HG03159 (cell line): ENCODE measurements around the gene PIGH.
"Not testable (repeated sequence)": the region's sequence is repeated elsewhere in the genome, so short reads cannot be mapped to it uniquely, and the experiment has no call there.

Experiments
- ATAC-seq: cut with Tn5 transposase; IDR thresholded peaks from one replicate; pipeline ENCODE4 v1.9.1; 2021; ENCODE audit warnings: mild to moderate bottlenecking, moderate library complexity; ENCODE audit not compliant: unreplicated experiment

The PIGH gene, protein sequence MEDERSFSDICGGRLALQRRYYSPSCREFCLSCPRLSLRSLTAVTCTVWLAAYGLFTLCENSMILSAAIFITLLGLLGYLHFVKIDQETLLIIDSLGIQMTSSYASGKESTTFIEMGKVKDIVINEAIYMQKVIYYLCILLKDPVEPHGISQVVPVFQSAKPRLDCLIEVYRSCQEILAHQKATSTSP

DNA sequence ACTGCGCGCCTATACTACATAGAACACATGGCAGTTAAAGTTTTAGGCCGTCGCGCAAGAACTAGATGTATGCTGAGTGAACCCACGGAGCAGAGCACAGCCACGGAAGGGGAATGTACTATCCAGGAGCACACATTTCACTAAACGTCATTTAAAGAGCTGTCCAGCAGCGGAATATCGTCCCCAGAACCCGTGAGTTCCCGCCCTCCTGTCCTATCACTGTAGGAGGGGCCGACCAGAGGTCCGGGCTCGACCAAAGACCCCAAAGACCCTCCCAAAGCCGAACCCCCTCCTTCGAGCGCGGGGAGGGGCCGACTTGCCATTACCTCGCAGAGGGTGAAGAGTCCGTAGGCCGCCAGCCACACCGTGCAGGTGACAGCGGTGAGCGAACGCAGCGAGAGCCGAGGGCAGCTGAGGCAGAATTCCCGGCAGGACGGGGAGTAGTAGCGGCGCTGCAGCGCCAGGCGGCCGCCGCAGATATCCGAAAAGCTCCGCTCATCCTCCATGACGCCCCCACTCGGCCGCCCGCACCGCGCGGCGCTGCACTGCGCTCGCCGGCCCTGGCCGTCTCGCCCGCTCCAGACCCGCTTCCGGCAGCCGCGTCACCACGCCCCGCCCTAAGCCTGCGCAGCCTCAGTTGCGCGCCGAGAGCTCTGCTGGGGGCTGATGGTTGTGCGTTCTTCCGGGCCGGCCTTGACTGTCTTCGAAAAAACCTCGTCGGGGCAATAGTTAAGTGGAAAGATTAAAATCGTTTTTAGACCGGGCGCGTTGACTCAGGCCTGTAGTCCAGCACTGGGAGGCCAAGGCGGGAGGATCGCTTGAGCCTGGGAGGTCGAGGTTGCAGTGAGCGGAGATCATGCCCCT, at the start of gene PIGH:
PIGH (minus strand) TSS at position 571 of the 864 bp plus-strand sequence; CDS start at position 506, 65 bp downstream.
- peak; percentile 96 for ATAC-seq

DNA sequence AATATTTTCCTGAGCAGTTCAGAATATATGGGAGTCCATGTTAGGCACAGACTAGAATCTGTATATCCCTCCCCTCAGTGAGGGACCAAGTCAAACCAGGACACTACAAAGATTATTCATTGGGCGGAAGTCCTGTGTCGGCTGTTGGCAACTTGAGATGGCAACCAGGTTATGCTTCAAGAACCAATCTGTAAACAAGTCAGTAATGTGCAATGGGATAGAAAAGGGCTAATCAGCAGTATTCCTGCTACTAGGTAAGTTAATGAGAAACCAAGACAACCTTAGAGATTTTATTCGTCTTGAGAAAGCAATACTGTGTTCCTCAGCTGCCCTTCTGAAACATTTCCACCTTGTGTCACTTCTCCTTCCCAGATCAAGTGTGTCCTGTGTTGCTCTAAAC, 46.1 kb upstream of the PIGH start:
- ATAC-seq, result no peak

DNA sequence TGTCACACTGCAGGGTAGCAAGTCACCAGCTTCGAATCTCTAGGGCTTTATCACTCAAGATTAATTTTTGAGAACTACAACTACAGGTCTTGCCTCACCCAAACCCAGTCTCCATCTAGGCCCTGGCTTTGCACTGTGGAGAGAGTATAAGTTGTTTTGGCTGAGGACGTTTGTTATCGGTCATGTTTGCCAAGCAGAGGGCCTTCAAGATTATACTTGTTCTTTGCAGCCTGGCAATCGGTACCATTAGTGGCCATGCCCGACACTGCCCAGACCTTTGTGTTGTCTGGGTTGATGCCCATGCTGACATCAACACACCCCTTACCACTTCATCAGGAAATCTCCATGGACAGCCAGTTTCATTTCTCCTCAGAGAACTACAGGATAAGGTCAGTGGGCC, 45.3 kb upstream of the PIGH start:
- ATAC-seq, result no peak

DNA sequence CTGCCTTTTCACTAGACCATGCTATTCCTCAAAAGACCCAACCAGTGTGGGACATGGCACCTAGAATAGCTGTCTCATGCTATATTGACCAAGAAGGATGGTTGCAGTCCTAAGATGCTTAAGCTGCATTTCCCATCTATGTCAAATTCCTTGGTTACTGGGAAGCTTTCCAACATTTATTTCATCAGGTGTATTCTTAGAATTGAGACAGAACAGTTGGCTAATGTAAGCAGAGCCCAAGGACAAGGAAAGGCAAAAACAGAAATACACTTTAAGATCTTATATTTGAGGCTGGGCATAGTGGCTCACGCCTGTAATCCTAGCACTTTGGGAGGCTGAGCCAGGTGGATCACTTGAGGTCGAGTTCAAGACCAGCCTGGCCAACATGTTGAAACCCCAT, 44.4 kb upstream of the PIGH start:
- no peak for ATAC-seq

DNA sequence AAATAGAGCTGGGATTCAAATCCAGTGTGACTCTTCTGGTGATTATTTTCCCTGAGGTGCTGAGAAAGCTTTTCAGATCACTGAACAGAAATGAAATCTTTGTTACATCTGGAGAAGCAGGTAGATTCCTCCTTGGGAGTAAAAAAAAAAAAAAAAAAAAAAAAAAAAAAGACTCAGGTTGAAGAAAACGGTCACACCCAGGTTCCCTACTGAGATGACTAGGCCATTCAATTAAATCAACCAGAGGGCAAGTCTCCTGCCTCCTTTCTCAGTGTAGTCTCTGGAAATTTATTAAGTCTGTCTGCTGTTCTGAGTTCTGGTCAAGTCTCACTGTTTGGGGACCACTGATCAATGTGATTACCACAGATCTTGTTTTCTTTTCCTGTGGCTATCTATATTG, 43.6 kb upstream of the PIGH start:
- ATAC-seq, result no peak

DNA sequence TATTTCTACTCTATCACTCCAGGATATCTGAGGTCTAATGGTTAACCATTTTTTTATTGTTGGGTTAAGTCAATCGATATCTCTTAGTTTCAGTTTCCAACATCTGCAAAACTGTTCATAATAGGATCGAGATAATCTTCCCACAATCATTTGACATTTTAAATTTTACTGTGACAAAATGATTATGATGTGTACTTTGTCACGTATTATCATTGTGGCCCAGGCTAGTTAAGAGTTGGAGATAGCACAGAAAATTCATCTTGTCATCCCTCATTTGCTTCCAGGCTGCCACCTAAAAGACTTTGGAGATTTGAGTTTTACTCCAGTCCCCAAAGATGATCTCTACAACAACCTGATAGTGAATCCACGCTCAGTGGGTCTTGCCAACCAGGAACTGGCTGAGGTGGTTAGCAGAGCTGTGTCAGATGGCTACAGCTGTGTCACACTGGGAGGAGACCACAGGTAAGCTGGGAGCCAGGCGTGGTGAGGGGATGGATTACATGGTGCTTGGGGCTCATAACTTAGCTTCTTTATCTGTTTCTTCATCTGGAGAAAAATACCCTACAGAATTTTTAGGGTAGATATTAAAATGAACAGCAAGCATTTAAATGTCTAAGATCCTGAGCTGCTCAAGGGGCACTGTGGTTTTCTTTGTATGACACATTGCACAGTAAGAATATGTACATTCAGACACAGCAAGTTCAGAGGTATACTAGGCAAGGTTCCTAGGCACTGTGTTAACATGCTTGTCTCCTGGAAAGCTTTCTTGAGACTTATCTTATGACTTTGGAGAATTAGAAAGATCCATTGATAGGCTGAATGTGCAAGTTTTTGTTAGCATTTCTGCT, 42.1 kb upstream of the PIGH start:
- no peak for ATAC-seq

DNA sequence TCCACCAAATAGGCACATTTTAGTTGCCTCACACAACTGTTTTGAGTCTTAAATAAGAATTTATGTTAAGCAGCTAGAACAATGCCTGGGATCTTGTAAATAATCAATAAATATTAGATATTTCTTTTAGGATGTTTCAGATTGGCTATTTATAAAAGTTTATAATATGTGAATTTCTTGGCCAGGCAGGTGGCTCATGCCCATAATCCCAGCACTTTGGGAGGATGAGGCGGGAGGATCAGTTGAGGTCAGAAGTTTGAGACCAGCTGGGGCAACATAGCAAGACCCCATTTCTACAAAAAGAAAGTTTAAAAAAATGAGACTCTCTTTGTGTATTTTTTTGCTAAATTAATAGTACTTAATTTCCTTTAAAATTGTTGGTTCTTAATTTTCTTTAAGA, 41.4 kb upstream of the PIGH start:
- ATAC-seq, result no peak

DNA sequence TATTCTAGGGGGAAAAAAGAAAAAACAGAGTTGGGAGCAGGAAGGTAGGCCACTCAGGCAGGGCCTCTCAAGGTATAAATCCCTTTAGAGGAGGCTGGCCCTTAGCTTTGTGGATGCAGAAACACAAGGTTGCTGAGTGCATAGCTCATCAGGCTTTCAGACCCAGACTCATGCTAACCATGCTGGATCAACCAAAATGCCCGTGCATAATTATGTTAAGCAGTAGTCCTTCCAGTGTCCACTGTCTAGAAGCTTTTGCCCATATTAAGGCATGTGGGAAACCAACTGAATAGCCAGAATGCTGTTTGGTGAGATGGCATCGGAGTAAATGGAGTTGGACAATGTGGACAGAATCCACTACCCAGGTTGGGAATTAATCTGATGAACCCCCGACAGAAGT, 38.6 kb upstream of the PIGH start:
- ATAC-seq, result no peak

DNA sequence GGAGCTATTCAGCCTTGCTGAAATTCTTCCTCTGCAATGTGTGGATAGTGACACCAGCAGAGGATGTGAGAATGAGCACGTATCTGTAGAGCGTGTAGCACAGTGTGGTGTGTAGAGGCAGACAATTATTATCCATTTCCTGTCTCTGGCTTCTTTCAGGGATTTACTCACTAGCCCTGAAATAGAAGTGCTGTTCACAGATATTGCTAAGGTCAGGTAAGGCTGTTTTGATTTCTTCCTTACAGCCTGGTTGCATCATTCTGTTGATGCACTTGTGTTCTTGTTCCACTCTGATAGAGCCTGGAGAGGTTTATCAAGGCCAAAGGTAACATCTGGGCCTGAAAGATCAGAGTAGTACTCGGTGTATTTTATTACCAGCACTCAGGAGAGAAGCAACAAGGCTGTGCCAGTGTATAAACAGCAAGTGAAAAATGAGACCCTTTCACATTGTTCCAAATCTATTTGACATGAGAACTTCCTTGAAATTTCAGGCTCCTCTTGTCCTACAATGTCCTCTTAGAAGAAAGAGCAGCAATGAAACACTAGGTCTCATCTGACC, 36.4 kb upstream of the PIGH start:
- no peak for ATAC-seq

DNA sequence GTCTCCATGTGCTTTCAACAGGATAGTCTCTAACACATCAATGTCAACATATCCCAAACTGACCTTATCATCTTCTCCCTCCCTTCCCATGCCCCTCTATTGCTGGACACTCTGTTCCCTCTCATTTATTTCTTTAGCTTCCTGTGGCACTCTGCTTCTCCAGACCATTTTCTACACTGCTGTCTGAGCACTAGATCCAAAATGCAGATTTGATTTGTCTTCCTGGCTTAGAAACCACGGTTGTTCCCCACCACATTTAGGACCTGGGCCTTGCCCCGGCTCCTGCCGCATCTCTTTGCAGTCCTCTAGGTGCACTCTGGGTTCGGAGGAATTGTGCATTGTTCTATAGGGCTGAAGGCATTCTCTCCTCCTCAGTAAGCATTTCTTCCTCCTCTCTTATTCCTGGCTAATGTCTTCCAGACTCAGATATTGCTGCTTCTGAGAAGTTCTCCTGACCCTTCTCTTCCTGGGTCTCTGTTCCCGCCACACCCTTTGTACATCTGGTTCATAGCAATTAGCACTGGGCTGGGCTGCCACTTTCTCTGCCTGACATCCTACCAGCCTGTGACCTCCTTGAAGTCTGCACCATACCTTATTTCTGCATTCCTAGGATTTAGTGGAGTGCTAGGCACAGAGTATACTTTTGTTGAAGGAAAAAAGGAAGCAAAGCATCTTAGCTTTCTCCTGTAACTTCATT, 33.5 kb upstream of the PIGH start:
- no peak for ATAC-seq

DNA sequence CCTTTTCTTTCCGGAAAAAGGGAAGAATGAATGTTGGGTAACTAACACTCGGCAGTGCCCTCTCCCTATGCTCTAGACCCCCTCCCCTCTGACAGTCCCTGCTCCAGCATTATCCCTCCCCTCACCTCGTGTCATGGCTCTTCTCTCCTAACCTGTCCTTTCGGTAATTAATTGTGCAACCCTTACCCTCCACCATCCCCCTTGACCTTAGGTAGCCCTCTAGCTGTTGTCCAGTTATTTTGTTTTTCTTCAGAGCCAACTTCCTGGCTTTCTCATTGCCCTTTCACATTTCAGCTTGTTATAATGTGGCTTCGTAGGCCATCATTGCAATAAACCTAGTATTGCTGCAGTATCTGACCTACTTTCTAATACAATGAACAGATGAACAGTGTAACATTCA, 30.9 kb upstream of the PIGH start:
- ATAC-seq, result no peak

DNA sequence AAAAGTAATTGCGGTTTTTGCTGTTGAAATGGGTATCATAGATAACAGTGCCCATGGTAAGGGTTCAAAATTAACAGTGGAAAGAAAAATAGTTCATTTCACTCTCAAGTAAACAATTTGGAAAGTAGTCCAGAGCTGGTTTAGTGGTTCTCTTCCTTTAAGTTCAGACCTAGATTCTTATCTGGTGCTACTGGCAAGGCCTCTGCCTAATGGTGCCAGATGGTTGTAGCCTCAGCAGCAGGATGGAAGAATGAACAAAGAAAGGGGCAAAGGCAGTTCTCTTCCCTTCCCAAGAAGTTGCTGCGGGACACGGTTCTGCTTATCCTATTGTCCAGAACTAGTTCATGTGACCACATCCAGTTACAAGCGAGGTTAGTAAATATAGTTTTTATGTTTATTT, 30.1 kb upstream of the PIGH start:
- ATAC-seq, result no peak

DNA sequence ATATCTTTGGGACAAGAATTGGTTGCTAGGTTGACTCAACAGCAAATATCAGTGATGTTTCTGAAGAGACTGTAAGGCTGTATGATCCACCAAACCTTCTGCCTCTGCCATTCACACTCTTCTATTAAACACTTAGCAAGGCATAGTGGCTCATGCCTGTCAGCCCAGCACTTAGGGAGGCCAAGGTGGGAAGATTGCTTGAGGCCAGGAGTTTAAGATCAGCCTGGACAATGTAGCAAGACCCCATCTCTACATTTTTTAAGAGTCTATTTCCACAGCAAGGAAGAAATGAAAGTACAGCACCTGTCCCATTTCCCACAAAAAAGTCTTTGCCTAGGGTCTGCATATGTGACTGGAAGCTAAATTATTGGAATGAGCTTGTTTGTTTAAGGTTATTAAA, 27.5 kb upstream of the PIGH start:
- no peak for ATAC-seq

DNA sequence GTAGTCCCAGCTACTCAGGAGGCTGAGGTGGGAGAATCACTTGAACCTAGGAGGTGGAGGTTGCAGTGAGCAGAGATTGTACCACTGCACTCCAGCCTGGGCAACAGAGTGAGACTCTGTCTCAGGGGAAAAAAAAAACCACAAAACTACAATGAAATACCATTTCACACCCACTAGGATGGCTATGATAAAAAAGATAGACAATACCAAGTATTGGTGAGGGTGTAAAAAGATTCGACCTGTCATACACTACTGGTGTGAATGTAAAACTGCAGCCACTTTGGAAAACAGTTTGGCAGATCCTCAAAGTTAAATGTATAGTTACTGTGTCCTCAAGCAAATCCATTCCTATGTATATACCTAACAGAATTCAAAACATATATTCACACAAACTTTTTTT, 26.1 kb upstream of the PIGH start:
- ATAC-seq, result not testable (repeated sequence)

DNA sequence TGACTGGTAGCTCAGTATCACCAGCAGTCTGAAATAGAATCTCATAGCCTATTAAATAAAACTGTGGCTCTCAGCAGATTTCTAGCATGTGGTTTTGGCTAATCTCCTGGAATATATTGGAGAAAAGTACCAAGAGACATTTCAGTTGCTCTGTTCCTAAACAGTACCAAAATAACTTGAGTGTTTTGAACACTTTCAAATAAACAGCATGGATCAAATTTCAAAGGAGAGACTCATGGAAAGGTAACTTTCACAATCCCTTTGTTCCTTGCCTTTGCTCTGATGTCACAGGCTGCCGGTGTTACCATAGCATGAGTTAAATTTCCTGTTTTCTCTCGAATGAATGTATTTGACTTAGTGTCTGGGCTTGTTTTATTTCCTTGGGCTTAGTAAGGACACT, 23.0 kb upstream of the PIGH start:
- no peak for ATAC-seq

DNA sequence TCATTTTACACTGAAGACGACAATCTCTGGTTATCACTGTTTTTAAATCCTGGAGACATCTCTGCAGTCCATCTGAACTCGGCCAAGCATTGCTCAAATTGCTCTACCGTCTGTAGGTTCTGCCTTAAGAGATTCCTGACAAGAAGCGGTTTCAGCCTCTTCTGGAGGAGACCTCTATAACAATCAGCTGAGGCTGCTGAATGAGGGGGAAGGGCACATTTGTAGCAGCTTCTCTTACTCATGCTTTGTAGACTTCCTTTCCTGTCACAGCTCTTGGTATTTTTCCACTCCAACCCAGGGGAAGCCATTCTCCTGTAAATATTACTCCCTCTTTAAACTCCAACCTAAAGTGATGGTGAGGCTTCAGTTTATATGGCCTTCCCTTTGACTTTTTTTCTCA, 22.6 kb upstream of the PIGH start:
- ATAC-seq, result no peak

DNA sequence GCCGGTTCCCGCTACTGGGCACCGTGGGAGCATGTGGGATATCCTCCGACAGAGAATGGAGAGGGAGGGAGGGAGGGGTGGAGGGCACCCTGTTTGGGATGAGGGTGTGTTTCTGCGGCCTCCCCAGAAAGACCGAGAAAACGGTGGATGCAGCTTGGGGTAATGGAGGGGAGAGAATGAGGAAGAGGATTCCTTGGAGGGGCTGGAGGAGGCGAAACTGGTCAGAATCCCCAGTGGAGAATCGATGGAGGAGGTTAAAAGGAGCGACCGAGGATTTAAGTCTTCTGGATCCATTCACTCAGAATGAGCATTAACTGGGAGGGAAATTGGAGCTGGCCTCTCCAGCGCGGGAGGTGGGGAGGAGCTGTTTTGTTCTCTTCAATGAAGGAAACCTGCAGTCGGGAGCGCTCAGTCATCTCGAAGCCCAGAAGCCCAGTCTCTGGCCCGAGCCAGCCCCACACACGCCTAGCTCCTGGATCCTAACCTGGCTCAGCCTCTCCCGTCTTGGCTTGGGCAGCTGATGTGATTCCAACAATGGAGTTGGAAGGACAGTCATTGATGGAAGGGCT, 20.2 kb upstream of the PIGH start:
- ATAC-seq, result no peak

DNA sequence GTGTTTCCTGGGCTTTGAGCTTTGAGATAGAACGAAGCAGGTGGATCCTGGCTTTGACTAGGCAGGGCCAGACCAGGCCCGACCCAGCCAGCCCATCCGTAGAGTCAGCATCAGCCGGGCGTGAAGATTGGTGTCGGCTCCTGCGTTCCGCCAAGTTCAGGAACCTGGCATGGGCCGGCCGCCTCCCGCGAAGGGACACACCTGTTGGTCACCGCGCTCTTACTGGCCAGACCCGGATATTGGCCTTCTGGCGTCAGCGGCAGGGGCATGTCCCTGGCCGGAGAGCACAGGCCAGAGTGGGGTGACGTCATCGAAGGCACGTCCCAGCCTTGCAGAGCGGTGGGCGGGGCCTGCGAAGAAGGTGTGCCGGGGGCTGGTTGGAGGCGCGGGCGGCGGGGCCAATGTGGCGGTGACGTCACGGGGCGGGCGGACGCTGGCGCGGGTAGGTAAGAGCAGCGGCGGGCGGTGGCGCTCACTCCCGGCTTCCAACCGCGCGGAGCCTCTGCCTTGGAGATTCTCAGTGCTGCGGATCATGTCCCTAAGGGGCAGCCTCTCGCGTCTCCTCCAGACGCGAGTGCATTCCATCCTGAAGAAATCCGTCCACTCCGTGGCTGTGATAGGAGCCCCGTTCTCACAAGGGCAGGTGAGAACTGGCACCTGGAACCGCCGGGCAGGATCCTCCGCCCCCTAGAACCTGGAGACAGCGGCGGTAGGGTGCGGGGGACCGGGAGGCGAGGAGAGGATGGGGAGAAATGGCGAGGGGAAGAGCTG, 19.6 kb upstream of the PIGH start, which contains the start of gene ARG2:
ARG2 (plus strand) TSS at position 475 of the 771 bp plus-strand sequence; CDS start at position 533, 58 bp downstream.
- ATAC-seq, result peak; percentile 90

DNA sequence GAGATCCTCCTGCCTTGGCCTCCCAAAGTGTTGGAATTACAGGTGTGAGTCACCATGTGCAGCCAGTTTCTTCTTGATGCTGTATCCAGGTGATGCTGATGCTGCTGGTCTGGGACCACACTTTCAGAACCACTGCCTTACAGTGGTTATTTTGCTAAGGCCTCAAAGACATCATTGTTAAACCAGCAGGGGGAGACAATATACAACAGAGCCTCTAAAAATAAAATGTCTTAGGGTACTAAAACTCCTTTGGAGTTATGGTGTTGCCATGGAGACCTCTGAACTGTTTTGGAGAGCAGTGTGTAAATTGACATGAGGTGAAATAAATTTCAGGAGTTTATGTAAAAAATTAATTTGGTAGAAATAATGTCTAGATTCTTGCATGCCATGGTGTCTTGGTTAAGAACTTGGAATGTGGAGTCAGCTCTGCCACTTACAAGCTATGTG, 18.6 kb upstream of the PIGH start:
- peak; percentile 51 for ATAC-seq
